PC-9 (cell line): ENCODE results near the gene MIER1.

ENCODE experiments used
- EZH2 ChIP-seq: fragments of 200-600 bp; sonication (generic); IDR thresholded peaks from 2 replicates; pipeline ENCODE4 v1.8.0; 2017; ENCODE audit warnings: antibody characterized with exemption, low read depth
- TF ChIP-seq, protein P1 (sequence below): fragments of 200-600 bp; sonication (generic); conservative IDR thresholded peaks from 2 replicates; pipeline ENCODE4 v1.6.1; 2017; ENCODE audit warnings: mixed run types, antibody characterized with exemption, mild to moderate bottlenecking, moderate library complexity

- TF ChIP-seq, protein P1, sequence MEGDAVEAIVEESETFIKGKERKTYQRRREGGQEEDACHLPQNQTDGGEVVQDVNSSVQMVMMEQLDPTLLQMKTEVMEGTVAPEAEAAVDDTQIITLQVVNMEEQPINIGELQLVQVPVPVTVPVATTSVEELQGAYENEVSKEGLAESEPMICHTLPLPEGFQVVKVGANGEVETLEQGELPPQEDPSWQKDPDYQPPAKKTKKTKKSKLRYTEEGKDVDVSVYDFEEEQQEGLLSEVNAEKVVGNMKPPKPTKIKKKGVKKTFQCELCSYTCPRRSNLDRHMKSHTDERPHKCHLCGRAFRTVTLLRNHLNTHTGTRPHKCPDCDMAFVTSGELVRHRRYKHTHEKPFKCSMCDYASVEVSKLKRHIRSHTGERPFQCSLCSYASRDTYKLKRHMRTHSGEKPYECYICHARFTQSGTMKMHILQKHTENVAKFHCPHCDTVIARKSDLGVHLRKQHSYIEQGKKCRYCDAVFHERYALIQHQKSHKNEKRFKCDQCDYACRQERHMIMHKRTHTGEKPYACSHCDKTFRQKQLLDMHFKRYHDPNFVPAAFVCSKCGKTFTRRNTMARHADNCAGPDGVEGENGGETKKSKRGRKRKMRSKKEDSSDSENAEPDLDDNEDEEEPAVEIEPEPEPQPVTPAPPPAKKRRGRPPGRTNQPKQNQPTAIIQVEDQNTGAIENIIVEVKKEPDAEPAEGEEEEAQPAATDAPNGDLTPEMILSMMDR, result no peak
- TF ChIP-seq EZH2, result no peak
These were observed 93.8 kb downstream of the MIER1 start for GRCh38 chr1:67018574-67018973.
